Activated CD8-positive, alpha-beta memory T cell treated with anti-CD3 and anti-CD28 coated beads for 36 hours (primary cell): ENCODE data around the gene ATP13A3. TPM values are rescaled to one million over a fixed set of nuclear protein-coding genes. Genes with fewer than 3 reads are reported as not detected.
"Not testable (repeated sequence)": the region's sequence is repeated elsewhere in the genome, so short reads cannot be mapped to it uniquely, and the experiment has no call there.

Experiments used
- CTCF ChIA-PET: fragments of 350-600 bp; sonication (Branson Sonifier 250); formaldehyde crosslinking; loops from one replicate; lab custom pipeline; 2021; ENCODE audit warnings: antibody characterized with exemption; lab: Charles Lee
- POLR2A ChIA-PET: fragments of 350-600 bp; sonication (Branson Sonifier 250); formaldehyde crosslinking; loops from one replicate; lab custom pipeline; 2021; ENCODE audit warnings: antibody characterized with exemption; lab: Charles Lee
- total RNA-seq, 2 experiments: library from RNA; stranded (reverse); gene quantifications; one replicate each; pipeline ENCODE4 v1.2.3, GENCODE V29; 2021

ATP13A3 gene
- total RNA-seq, 2 experiments from 2014 or later: 186 to 213 TPM

GRCh38 chr3:194484614-194485013 lies 2.2 kb downstream of the ATP13A3 start:
- POLR2A ChIA-PET: no interaction called here
- CTCF ChIA-PET: interaction anchor here (0.6 to 1.2 kb wide), 3 partner anchors 36 to 91 kb away, joined by 3 to 4 read pairs (median 3); no protein-coding TSS in a partner anchor

GRCh38 chr3:194483850-194484249 lies 3.0 kb downstream of the ATP13A3 start:
- ChIA-PET CTCF (interaction anchor here (0.6 to 1.2 kb wide), 5 partner anchors 12 to 1100 kb away, joined by 3 to 4 read pairs (median 3); no protein-coding TSS in a partner anchor), POLR2A (no interaction called here)

- CTCF ChIA-PET: interaction anchor here (0.6 kb wide), 1 partner anchor 74 kb away, joined by 3 read pairs; no protein-coding TSS in a partner anchor
- POLR2A ChIA-PET: not testable (repeated sequence)
Measured at GRCh38 chr3:194482830-194483229, 4.0 kb downstream of the ATP13A3 start.

- POLR2A ChIA-PET: no interaction called here
- CTCF ChIA-PET: no interaction called here
Measured at GRCh38 chr3:194482196-194482593, 4.6 kb downstream of the ATP13A3 start.

- ChIA-PET CTCF (interaction anchor here (0.5 kb wide), 1 partner anchor 409 kb away, joined by 3 read pairs; no protein-coding TSS in a partner anchor), POLR2A (no interaction called here)
Measured at GRCh38 chr3:194481525-194482195, 5.1 kb downstream of the ATP13A3 start.

GRCh38 chr3:194481103-194481502 lies 5.7 kb downstream of the ATP13A3 start:
- CTCF ChIA-PET: interaction anchor here (0.5 to 1.2 kb wide), 2 partner anchors 9 to 410 kb away, joined by 3 read pairs; no protein-coding TSS in a partner anchor
- POLR2A ChIA-PET: interaction anchor here (0.7 kb wide), 1 partner anchor 10 kb away, joined by 3 read pairs; no protein-coding TSS in a partner anchor

- CTCF ChIA-PET: no interaction called here
- POLR2A ChIA-PET: interaction anchor here (0.5 kb wide), 1 partner anchor 18 kb away, joined by 4 read pairs; no protein-coding TSS in a partner anchor
Measured at GRCh38 chr3:194476784-194477183, 10.0 kb downstream of the ATP13A3 start.

- ChIA-PET POLR2A (no interaction called here), CTCF (no interaction called here)
Measured at GRCh38 chr3:194475978-194476377, 10.8 kb downstream of the ATP13A3 start.

- POLR2A ChIA-PET: no interaction called here
- CTCF ChIA-PET: interaction anchor here (1.2 kb wide), 1 partner anchor 99 kb away, joined by 4 read pairs; no protein-coding TSS in a partner anchor
Measured at GRCh38 chr3:194475138-194475932, 11.5 kb downstream of the ATP13A3 start.

- ChIA-PET POLR2A (no interaction called here), CTCF (interaction anchor here (1.2 kb wide), 1 partner anchor 99 kb away, joined by 4 read pairs; no protein-coding TSS in a partner anchor)
Measured at GRCh38 chr3:194474675-194475074, 12.1 kb downstream of the ATP13A3 start.

GRCh38 chr3:194472290-194472920 lies 14.4 kb downstream of the ATP13A3 start:
- POLR2A ChIA-PET: interaction anchor here (0.6 to 0.7 kb wide), 3 partner anchors 15 to 84 kb away, joined by 3 to 5 read pairs (median 3); partner anchors contain the start of gene ATP13A3
- CTCF ChIA-PET: interaction anchor here (0.6 to 2.0 kb wide), 12 partner anchors 8 to 125 kb away, joined by 3 to 8 read pairs (median 3); no protein-coding TSS in a partner anchor

- ChIA-PET CTCF (interaction anchor here (0.6 to 2.0 kb wide), 10 partner anchors 9 to 124 kb away, joined by 3 to 8 read pairs (median 3); no protein-coding TSS in a partner anchor), POLR2A (interaction anchor here (0.6 to 0.7 kb wide), 3 partner anchors 75 to 691 kb away, joined by 3 to 11 read pairs (median 5); no protein-coding TSS in a partner anchor)
Measured at GRCh38 chr3:194471863-194472262, 14.9 kb downstream of the ATP13A3 start.

GRCh38 chr3:194470615-194471014 lies 16.2 kb downstream of the ATP13A3 start:
- ChIA-PET POLR2A (no interaction called here), CTCF (interaction anchor here (1.2 kb wide), 1 partner anchor 105 kb away, joined by 3 read pairs; no protein-coding TSS in a partner anchor)

GRCh38 chr3:194469977-194470376 lies 16.8 kb downstream of the ATP13A3 start:
- POLR2A ChIA-PET: no interaction called here
- CTCF ChIA-PET: interaction anchor here (0.8 to 1.2 kb wide), 2 partner anchors 104 kb away, joined by 3 read pairs; no protein-coding TSS in a partner anchor

- POLR2A ChIA-PET: no interaction called here
- CTCF ChIA-PET: interaction anchor here (0.7 kb wide), 1 partner anchor 665 kb away, joined by 3 read pairs; no protein-coding TSS in a partner anchor
Measured at GRCh38 chr3:194468086-194468485, 18.7 kb downstream of the ATP13A3 start.

- POLR2A ChIA-PET: no interaction called here
- CTCF ChIA-PET: interaction anchor here (1.1 kb wide), 1 partner anchor 107 kb away, joined by 3 read pairs; no protein-coding TSS in a partner anchor
Measured at GRCh38 chr3:194466761-194467356, 19.9 kb downstream of the ATP13A3 start.

- ChIA-PET CTCF (interaction anchor here (1.1 kb wide), 1 partner anchor 108 kb away, joined by 3 read pairs; no protein-coding TSS in a partner anchor), POLR2A (no interaction called here)
Measured at GRCh38 chr3:194465920-194466570, 20.8 kb downstream of the ATP13A3 start.

GRCh38 chr3:194465246-194465645 lies 21.6 kb downstream of the ATP13A3 start:
- POLR2A ChIA-PET: no interaction called here
- CTCF ChIA-PET: no interaction called here
